PC-9 (cell line): ENCODE data around the gene KRT15.

Experiments used
- EZH2 ChIP-seq: fragments of 200-600 bp; sonication (generic); IDR thresholded peaks from 2 replicates; pipeline ENCODE4 v1.8.0; 2017; ENCODE audit warnings: antibody characterized with exemption, low read depth
- TF ChIP-seq, protein P1 (sequence below): fragments of 200-600 bp; sonication (generic); conservative IDR thresholded peaks from 2 replicates; pipeline ENCODE4 v1.6.1; 2017; ENCODE audit warnings: mixed run types, antibody characterized with exemption, mild to moderate bottlenecking, moderate library complexity

DNA sequence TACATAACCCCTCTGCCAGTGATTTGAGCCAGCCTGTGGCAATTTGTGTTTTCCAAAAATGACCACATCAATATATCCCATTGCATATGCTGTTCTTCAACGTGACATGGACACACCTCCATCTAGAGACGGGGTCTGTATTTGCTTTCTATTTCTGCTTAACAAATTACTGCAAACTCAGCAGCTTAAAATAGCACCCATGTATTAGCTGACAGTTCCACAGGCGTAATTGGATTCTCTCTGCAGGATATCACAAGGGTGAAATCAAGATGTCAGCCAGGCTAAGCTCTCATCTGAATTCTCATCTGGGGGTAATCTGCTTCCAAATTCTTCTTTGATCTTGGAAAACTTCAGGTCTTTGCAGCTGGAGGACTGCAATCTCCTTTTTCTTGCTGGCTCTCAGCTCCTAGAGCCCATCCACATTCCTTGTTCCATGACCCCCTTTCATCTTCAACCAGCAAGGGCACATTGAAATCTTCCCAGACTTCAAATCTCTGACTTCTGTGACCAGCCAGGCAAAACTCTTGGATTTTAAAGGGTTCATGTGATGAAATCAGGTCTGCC is 45.0 kb upstream of the KRT15 start:
- TF ChIP-seq, protein P1, sequence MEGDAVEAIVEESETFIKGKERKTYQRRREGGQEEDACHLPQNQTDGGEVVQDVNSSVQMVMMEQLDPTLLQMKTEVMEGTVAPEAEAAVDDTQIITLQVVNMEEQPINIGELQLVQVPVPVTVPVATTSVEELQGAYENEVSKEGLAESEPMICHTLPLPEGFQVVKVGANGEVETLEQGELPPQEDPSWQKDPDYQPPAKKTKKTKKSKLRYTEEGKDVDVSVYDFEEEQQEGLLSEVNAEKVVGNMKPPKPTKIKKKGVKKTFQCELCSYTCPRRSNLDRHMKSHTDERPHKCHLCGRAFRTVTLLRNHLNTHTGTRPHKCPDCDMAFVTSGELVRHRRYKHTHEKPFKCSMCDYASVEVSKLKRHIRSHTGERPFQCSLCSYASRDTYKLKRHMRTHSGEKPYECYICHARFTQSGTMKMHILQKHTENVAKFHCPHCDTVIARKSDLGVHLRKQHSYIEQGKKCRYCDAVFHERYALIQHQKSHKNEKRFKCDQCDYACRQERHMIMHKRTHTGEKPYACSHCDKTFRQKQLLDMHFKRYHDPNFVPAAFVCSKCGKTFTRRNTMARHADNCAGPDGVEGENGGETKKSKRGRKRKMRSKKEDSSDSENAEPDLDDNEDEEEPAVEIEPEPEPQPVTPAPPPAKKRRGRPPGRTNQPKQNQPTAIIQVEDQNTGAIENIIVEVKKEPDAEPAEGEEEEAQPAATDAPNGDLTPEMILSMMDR, result no peak
- no peak for TF ChIP-seq EZH2
